Sigmoid colon (tissue), 4 donors: Measurements from ENCODE around the gene TOP1.

Experiments used
- EP300 ChIP-seq, 4 donors: sonication (generic); formaldehyde crosslinking; IDR thresholded peaks; one replicate each; pipeline ENCODE4 v1.6.1; 2017; ENCODE audit warnings: antibody characterized with exemption in 4 of 4
- POLR2A ChIP-seq, 2 donors: fragments of 450-650 bp; IDR thresholded peaks; one replicate each; pipeline ENCODE4 v1.6.1; 2016; ENCODE audit warnings: antibody characterized with exemption in 2 of 2, mild to moderate bottlenecking in 2 of 2, moderate library complexity in 2 of 2
- POLR2AphosphoS5 ChIP-seq, 4 donors: sonication (generic); formaldehyde crosslinking; IDR thresholded peaks; one replicate each; pipeline ENCODE4 v1.6.1; 2017; ENCODE audit warnings: antibody characterized with exemption in 4 of 4
- TF ChIP-seq, protein P1 (sequence below), 4 experiments: fragments of 450-650 bp in 3 of 4; fragments of 200-600 bp in 1 of 4; IDR thresholded peaks; one replicate each; pipeline ENCODE4 v1.5.1; 2016 to 2019; ENCODE audit warnings: antibody characterized with exemption in 4 of 4, mild to moderate bottlenecking in 3 of 4, moderate library complexity in 2 of 4

DNA sequence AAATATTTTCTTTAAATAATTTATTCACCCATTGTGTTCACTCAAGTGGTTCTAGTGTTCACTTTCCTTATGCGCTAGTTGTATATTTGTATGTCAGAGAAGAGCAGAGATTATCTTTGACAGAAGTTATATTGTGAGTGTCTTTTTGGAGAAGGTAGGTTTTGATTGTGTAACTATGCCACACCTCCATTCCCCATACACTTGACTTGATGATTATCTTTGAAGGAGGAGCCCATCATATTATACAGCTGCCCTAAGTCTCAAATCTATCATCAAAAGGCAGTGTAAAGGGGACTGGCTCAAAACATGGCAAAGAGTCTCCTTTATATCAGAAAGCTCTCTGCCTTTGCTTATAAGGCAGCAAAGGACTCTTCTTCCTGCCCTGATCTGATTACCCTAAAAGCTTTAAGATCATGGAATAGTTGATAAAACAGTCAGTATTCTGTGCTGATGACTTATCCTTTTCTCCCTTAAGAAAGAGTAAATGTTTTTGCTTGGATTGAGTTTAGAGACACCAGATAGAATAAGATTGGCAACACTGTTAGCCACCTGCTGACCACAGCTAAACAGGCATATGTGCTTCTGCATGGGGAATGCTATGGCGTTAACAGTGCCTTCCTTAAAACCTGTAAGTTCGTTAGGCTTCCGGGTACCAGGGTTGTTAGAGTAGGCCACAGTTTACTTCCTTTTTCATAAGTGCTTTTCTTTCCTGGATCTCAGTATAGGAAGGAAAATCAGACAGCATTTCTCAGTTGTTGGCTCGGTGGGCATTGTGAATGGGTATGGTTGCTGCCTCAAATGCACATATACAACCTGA is 22.6 kb downstream of the TOP1 start:
- TF ChIP-seq, protein P1, sequence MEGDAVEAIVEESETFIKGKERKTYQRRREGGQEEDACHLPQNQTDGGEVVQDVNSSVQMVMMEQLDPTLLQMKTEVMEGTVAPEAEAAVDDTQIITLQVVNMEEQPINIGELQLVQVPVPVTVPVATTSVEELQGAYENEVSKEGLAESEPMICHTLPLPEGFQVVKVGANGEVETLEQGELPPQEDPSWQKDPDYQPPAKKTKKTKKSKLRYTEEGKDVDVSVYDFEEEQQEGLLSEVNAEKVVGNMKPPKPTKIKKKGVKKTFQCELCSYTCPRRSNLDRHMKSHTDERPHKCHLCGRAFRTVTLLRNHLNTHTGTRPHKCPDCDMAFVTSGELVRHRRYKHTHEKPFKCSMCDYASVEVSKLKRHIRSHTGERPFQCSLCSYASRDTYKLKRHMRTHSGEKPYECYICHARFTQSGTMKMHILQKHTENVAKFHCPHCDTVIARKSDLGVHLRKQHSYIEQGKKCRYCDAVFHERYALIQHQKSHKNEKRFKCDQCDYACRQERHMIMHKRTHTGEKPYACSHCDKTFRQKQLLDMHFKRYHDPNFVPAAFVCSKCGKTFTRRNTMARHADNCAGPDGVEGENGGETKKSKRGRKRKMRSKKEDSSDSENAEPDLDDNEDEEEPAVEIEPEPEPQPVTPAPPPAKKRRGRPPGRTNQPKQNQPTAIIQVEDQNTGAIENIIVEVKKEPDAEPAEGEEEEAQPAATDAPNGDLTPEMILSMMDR (IDR thresholded peaks at IDR 0.05), result no peak
- no peak for TF ChIP-seq EP300 (IDR thresholded peaks at IDR 0.05)
- no peak for TF ChIP-seq POLR2AphosphoS5 (IDR thresholded peaks at IDR 0.05)
- TF ChIP-seq POLR2A (IDR thresholded peaks at IDR 0.05), result no peak
